Stimulated activated CD8-positive, alpha-beta memory T cell treated with anti-CD3 and anti-CD28 coated beads, Interleukin-7, amount 100 ng/mL, for 48 hours (primary cell): ENCODE results near the gene FAF2.
"Not testable (repeated sequence)": the region's sequence is repeated elsewhere in the genome, so short reads cannot be mapped to it uniquely, and the experiment has no call there.

Experiments
- DNase-seq, 2 donors: peaks; one replicate each; pipeline ENCODE4 v3.0.0-alpha.2; 2020; ENCODE audit warnings: low read depth in 1 of 2; ENCODE audit errors: extremely low read depth in 1 of 2

Gene FAF2

DNA sequence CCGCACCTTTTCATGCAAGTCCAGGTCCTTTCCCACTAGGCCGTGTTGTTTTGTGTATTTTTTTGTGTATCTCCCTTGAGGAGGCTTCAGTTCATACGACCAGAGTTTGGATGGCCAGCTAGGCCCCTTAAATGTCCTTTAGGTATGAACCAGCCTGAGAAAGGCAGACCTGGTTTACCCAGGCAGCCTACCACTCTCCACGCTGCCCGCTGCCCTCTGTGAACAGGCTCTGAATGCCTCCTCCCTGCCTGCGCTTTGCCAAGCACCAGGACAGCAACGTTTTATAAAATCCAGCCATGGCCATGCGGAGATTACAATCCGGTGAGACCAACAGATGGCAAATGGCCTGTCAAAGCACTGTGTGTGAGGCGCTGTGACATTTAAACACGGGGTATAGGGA, 31.2 kb upstream of the FAF2 start:
- no peak for DNase-seq

DNA sequence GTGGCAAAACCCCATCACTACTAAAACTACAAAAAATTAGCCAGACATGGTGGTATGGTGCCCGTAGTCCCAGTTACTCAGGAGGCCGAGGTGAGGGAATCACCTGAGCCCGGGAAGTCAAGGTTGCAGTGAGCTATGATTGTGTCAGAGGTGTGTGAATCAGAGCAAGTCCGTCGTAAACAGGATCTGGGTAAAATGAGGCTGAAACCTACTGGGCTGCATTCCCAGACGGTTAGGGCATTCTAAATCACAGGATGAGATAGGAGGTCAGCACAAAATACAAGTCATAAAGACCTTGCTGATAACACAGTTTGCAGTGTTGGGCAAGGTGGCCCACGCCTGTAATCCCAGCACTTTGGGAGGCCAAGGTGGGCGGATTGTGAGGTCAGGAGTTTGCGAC, 29.9 kb upstream of the FAF2 start:
- DNase-seq, result no peak

DNA sequence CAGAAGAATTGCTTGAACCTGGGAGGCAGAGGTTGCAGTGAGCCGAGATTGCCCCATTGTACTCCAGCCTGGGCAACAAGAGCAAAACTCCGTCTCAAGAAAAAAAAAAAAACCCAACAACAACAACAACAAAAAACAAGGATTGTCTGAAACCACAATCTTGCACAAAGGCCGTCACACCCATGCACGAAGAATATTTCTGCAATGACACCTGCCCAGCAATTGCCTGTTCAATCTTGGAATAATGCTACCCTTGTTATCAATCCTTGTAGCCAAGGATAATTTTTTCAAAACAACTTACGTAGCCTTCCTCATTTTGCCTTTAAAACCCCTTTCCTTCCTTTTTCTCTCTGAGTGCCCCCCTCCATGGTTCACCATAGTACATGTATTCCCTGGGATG, 28.1 kb upstream of the FAF2 start:
- DNase-seq, result no peak

DNA sequence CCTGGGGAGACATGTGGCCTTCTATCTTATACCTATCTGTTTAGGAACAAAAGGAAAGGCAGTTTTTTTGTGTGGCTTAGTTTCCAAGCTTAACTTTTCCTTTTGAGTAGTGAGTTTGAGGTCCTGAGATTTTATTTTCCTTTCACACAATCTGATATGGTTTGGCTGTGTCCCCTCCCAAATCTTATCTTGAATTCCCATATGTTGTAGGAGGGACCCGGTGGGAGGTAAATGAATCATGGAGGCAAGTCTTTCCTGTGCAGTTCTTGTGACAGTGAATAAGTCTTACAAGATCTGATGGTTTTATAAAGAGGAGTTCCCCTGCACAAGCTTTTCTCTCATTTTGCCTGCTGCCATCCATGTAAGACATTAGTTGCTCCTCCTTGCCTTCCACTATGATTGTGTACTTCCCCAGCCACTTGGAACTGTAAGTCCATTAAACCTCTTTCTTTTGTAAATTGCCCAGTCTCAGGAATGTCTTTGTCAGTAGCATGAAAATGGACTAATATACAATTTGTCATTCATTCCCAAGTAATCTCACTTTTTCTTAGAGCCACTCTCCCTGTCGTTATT, 27.1 kb upstream of the FAF2 start:
- DNase-seq, result no peak

DNA sequence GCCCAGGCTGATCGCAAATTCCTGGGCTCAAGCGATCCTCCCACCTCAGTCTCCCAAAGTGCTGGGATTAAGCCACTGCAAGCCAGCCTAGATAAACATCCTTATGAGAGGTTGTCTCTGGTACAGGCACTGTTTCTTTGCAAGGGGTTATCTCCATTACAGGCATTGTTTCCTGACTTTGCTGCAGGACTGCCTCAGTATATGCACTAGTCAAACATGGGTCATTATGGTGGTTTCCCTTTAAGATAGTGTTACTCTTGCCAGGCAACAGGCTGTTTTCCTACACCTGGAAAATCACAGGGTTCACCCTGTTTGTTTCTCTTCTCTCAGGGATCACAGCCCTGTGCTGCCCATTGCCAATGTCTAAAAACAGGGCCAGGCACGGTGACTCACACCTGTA, 24.0 kb upstream of the FAF2 start:
- no peak for DNase-seq

DNA sequence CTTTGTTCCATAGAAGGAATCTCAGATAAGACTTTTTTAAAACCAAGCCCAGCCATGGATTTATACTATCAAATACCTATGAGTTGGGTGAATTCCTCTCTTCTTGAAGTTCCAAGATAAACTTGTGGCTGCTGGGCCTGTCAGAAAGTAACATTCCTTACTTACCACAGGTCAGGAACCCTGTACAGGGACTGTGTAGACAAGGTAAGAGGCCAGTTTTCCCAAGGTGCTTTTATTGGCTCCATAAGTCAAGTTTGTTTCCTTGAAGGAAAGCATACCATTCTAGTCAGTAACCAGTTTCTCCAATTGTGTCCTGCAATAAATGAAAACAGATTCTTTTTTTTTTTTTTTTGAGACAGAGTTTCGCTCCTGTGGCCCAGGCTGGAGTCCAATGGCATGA, 23.0 kb upstream of the FAF2 start:
- DNase-seq, result no peak

DNA sequence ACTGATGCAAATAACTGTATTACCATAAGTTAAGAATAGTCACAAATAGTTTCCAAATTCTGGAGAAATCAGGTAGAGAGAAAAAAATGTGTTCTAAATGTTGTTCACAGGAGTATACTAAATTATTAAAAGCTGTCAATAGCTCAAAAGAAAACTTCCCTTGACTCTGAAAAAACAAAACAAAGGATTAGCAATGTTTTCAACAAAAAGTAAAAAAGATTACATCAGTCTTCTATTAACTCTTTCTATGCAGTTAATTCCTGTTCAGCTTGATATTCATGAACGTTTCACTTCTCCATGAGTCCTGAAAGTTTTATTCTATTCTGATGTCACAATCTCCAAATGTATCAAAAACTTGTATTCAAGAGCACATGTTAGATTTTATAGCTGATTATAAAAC, 22.4 kb upstream of the FAF2 start:
- DNase-seq, result no peak

DNA sequence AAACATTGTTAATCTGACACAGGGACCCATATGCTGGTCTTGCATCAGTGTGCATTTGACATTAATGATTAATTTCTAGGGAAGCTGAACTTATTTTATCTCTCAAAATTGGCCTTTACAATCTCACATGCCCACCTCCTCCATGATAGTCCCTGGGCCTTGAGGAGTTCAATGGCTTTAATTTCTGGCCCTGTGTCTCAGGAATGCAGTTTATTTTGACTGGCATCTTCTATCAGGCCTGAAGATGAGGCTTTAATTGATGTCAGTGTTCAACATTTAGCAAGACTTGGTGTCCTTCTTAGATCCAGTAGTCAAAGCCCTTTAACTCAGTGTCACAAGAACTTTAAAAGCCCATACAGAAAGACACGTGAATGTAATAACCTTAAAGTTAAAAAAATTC, 21.3 kb upstream of the FAF2 start:
- no peak for DNase-seq

DNA sequence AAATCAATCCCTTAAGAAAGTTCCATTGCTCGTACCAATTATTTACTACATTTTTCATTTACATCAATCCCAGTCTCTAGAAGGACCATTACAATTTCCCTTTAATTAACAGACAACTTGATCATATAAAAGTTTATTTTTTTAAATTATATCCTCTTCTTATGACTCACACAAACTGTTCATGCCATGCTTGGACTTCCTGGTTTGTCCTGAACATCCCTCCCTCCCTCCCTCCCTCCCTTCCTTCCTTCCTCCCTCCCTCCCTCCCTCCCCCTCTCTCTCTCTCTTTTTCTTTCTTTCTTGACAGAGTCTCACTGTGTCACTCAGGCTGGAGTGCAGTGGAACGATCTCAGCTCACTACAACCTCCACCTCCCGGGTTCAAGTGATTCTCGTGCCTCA, 20.2 kb upstream of the FAF2 start:
- no peak for DNase-seq

DNA sequence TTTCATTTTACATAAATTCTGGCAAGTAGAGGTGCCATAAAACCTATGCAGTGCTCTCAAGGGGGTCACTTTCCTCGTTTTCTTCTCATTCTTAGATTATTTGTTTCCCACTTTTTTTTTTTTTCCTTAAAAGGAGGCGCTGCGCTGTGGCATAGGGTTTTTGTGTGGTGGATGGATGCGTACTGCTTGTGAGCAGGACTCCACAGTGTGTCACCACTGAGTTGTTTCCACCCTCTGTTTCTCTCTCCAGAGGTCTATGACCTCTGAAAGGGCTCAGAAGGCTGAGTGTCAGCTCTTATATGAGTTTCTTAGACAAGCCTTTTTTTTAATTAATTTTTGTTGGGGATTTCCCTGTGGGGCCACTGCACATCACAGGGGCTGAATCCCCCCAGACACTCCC, 18.2 kb upstream of the FAF2 start:
- no peak for DNase-seq

DNA sequence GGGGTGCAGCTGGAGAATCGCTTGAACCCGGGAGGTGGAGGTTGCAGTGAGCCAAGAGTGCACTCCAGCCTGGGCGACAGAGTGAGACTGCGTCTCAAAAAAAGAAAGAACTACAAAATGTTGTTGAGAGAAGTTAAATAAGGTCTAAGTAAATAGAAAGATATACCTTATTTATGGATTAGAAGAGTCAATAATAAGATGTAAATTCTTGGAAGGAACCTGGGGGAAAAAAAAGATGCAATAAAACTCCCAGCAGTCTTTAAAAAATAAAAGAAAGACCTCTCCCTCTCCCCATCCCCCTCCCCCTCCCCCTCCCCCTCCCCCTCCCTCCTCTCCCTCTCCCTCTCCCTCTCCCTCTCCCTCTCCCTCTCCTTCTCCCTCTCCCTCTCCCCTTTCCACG, 15.5 kb upstream of the FAF2 start:
- DNase-seq, result no peak

DNA sequence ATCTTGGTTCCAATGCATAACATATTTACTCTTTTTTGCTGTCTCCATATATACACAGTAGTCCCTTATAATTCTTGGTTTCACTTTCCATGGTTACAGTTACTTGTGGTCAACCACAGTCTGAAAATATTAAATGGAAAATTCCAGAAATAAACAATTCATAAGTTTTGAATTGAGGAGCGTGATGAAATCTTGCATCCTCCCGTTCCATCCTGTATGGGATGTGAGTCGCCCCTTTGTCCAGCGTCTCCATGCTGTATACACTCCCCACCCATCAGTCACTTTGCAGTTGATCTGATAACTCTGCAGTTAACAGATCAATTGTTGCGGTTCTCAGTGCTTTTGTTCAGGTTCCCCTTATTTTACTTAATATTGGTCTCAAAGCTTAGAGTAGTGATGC, 11.5 kb upstream of the FAF2 start:
- DNase-seq, result no peak

DNA sequence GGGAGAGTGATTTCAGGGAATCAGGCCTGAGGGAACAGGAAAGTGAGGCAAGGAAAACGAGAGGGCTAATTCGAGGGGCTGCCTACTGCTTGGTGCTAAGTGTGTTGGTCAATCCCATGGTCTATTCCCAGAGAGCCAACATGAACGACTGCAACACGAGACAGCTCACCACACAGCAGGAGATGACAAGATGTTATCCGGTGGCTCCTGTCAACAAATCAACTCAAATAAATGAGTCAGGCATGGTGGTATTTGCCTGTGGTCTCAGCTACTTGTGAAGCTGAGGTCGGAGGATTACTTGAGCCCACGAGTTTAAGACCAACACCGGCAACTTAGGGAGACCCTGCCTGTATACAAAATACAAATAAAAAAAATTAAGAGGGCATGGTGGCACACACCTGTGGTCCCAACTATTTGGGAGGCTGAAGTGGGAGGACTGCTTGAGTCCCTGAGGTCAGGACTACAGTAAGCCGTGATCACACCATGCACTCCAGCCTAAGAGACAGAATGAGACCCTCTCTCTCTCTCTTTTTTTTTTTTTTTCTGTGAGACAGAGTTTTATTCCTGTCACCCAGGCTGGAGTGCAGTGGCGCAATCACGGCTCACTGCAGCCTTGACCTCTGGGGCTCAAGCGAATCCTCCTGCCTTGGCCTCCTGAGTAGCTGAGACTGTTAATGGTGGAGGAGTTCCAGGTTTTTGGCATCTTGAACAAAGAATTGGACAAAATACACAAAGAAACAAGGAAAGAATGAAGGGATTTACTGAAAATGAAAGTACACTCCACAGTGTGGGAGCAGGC, 9.0 kb upstream of the FAF2 start:
- no peak for DNase-seq

DNA sequence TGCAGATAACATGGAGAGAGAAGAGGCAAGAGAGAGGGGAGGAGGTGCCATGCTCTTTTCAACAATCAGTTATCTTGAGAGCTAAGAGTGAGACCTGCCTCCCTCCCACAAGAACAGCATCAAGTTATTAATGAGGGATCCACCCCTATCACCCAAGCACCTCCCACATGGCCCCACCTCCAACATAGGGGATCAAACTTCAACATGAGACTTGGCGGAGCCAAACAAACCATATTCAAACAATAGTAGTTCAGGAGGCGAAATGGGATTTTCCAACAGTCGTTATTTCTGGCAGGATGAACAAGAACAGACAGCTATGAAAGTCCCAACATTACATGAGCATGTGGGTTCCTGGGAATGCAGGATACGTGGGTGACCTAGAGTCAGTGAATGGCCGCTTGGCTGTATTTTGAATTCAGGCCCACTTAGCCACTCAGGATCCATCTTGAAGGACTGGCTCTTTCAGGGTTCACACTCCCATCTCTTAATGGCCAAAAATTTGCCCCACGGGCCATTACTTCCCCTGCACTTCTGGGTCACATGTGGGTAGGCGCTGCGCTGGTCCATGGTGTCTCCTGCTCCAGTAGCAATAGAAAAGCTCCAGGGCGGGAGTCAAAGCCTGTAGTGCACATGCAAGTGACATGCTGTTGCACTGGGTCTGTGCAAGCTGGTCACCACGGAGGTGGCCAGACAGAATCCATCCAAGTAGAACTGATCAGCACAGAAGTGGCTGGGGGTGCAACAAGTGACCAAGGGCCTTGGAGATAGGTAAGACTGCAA, 7.1 kb upstream of the FAF2 start:
- no peak for DNase-seq

DNA sequence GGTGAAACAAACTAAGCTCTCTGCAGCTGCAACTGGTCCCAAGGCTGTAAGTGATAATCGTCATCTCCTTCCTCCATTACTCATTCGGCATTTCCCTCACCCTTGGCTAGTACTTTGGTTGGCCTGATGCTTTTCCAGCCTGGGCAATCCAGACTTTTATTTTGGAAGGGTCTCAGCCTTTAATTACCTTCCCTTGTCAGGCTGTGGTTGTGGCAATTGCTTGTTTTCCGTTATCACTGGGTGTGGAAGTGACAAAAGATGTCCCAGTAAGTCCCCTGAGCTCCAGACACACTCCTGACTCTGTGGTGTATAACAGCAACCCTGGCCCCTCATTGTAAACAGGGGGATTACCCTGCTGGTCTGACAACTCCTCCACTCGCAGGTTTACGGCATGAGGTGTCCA, 6.3 kb upstream of the FAF2 start:
- DNase-seq, result no peak

DNA sequence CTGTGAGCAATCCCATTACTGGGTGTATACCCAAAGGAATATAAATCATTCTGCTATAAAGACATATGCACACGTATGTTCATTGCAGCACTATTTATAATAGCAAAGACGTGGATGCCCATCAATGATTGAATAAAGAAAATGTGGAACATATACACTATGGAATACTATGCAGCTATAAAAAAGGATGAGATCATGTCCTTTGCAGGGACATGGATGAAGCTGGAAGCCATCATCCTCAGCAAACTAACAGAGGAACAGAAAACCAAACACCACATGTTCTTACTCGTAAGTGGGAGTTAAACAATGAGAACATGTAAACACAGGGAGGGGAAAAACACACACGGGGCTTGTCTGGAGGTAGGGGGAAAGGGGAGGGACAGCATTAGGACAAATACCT, 5.3 kb upstream of the FAF2 start:
- DNase-seq, result not testable (repeated sequence)

DNA sequence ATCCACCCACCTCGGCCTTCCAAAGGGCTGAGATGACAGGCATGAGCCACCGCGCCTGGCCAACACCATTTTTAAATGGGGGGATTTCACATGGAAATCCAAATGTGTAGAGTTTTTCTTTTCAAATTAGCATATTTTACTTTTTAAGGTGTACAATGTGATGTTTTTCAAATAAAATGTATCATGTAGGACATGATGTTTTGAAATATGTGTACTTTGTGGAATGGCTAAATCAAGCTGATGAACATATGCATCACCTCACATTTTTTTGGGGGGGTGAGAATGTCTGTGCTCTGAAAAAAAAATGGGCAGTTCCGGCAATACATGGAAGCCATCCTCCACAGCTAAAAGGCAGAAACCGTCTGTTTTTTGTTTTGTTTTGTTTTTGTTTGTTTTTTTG, 3.4 kb upstream of the FAF2 start:
- DNase-seq, result no peak

DNA sequence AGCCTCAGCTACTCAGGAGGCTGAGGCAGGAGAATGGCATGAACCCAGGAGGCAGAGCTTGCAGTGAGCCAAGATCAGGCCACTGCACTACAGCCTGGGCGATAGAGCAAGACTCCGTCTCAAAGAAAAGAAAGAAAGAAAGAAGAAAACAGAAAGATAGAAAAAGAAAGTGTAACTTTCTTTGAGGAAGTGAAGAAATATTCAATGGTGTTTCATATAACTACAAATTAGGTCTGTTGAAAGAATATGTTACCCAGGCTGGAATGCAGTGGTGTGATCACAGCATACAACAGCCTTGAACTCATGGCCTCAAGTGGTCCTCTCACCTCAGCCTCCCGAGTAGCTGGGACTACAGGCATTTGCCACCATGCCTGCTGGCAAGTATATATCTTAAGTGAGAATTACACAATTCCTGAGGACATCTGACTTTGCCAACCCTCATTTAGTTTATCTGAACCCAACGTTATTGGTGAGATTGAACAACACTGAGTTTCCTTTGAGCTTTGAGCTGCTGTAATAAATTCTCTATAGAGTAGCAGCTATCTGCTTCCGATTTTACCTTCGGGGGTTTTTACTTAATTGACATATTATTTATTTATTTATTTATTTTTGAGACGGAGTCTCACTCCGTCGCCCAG, 2.0 kb upstream of the FAF2 start:
- DNase-seq, result no peak

DNA sequence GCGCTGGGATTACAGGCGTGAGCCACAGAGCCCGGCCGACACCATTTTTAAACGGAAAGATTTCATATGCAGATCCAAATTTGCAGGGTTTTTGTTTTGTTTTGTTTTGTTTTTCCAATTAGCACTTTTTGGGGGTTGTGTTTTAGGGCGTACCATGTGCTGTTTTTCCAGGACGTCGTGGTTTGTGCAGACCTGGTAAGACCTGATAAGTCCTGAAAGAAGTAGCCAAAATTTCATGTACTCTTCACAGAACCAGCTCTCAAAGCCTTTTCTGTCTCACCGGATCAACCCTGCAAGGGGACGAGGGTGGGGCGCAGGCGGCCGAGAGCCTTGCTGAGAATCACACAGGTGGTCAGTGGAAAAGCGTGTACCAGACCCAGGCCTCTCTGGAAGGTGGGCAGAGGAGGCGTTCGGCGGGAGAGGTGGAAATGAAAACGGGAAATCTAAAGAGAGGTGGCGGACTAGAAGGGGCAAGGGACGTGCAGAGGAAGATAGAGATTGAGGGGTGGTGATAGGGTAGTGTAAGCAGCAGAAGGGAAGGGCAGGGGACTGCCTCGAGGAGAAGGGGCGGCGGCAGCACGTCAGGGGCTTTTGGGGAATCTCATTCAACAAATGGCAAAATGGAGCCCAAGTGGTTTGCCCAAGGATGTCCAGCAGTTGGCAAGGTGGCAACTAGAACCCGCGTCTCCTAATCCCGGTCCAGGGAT, 1.1 kb upstream of the FAF2 start:
- DNase-seq, result no peak

DNA sequence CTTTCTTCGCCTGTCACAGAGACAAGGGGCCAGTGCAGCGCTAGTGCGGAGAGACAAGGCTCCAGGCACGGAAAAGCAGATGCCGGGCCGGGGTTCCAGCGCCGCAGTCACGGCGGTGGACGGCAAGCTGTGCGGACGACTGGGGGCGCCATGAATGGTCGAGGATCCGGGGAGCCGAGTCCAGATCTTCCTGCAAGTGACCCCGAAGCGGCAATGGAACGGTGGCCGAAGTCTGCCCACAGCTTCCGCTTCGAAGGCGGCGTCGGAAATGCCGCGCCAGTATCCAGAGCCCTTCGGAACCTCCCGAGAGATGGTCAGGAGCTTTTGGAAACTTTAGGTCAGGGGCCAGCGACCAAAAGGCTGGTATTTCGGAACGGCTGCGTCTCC, 601 bp upstream of the FAF2 start:
- peak in 1 of 2 donors; percentile 2 for DNase-seq

DNA sequence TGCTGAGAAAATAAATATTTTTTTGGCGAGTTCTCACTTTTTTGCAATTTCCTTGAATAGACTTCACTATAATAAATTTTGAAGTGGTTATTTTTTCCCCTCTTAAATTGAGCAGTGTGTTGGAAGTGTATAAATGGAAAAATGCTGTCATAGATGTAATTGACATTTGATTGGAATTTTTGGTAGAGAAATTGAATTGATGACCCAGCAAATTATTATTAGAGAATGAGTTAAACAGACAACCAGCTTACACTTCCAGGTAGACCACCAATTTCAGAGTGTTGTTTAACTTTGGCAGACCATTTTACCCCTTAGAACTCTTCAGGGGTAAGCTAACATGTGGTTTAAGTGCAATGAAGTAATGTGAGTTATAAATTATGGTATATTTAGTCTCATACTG, 1.9 kb downstream of the FAF2 start:
- no peak for DNase-seq
